Activated CD8-positive, alpha-beta memory T cell treated with anti-CD3 and anti-CD28 coated beads for 48 hours (primary cell): Measurements from ENCODE around the gene ROPN1B.

Experiments used
- DNase-seq, 3 experiments: peaks; one replicate each; pipeline ENCODE4 v3.0.0-alpha.2; 2020; ENCODE audit warnings: low read depth in 2 of 3, low spot score in 2 of 3

The ROPN1B gene

GRCh38 chr3:126026277-126026751 is 57.3 kb downstream of the ROPN1B start:
- no peak for DNase-seq

GRCh38 chr3:126026761-126027160 is 57.8 kb downstream of the ROPN1B start:
- DNase-seq = no peak

- no peak for DNase-seq
Observed at GRCh38 chr3:126028096-126028495, 59.1 kb downstream of the ROPN1B start.

GRCh38 chr3:126029241-126029640 is 60.3 kb downstream of the ROPN1B start:
- DNase-seq = no peak

- no peak for DNase-seq
Observed at GRCh38 chr3:126030455-126030854, 61.5 kb downstream of the ROPN1B start.

GRCh38 chr3:126031981-126032471 is 63.0 kb downstream of the ROPN1B start:
- DNase-seq = no peak
